ENCODE data around the gene PTPRE.

The PTPRE gene

DNA sequence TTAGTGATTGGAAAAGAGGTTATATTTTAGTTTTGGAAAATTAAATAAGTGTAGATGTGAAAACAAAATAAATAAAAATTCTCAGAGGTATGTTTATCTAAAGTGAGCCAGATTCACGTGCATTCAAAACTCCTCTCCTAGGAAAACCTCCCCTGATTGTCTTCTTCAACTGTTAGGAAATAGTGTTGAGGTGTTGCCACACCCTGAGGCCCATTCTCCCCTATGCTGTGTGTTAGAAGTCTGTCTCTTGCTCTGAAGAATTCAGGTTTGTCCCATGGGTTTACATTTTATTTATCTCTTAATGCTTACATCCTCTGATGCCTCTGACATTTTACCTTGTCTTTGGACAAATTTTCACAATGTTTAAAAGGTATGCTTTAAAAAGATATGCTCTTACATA is 40.3 kb downstream of the PTPRE start:
- in situ Hi-C loops (cut with MboI; ENCODE audit: low sequenced_read_pairs): no loop called here

GRCh38 chr10:127948791-127949190 is 41.9 kb downstream of the PTPRE start:
- in situ Hi-C loops (cut with MboI; ENCODE audit: low sequenced_read_pairs): no loop called here

DNA sequence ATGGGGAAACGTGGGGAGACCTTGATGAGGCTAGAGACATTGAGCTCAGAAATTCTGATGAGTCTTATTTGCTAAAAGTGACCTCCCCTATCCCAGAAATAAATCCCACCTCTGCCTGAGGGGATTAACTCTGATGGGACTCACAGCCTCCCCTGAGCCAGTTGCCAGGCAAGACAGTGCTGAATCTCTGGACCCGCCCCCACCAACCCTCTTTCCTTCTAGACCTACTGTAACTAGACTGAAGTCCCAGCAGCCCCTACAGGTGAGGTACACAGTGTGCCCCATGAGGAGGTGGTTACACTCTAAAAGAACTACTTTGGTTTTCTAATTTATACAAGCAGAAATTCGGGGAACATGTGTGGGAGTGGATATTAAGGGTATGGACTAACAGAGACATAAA is 42.9 kb downstream of the PTPRE start:
- in situ Hi-C loops (cut with MboI; ENCODE audit: low sequenced_read_pairs): no loop called here

DNA sequence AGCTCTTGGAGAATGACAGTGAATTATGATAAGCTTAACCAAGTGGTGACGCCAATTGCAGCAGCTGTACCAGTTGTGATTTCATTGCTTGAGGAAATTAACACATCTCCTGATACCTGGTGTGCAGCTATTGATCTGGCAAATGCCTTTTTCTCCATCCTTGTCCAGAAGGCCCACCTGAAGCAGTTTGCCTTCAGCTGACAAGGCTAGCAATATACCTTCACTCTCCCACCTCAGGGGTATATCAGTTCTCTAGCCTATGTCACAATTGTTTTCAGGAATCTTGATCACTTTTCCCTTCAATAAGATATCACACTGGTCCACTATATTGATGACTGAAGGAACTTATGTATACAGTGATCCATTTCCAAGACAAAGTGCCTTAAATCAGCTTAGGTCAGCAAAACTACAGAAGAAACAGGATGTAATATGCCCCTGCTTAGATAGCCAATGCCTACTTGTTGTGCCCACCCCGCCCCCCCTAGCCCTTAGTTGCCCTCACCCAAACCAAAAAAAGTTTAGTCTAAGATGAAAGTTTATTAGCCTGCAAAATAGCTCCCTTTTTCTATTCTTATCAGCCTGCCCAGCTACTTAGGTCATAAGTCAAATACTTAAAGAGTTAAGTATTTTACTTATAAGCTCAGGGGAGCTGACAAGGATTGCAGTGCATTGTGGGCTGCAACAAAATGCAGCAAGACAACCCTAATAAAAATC is 45.1 kb downstream of the PTPRE start:
- in situ Hi-C loops (cut with MboI; ENCODE audit: low sequenced_read_pairs): no loop called here

DNA sequence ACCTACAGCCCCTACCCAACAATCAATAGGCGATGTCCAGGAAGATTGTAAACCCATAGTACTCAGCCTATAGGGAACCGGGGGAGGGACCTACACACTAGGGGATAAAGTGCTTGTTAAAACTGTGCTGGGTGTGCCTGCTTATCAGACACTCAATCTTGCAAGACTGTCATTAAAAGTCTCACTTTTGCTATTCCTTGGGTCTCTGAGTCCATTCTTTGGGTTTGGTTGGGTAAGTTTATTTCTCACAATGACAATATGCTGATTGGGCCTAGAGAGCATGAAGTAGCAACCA is 45.6 kb downstream of the PTPRE start:
- in situ Hi-C loops (cut with MboI; ENCODE audit: low sequenced_read_pairs): no loop called here

DNA sequence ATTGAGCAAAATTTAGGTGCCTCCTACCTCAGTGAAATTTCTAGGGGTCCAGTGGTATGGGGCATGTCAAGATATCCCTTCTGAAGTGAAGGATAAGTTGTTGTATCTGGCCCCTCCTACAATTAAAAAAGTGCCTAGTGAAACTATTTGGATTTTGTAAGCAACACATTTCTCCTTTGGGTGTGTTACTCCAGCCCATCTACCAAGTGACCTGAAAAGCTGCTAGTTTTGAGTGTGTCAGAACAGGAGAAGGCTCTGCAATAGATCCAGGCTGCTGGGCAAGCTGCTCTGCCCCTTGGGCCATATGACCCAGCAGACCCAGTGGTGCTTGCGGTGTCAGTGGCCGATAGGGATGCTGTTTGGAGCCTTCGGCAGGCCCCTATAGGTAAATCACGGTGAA is 46.0 kb downstream of the PTPRE start:
- in situ Hi-C loops (cut with MboI; ENCODE audit: low sequenced_read_pairs): no loop called here

GRCh38 chr10:127953876-127954275 is 47.0 kb downstream of the PTPRE start:
- in situ Hi-C loops (cut with MboI; ENCODE audit: low sequenced_read_pairs): no loop called here

- in situ Hi-C loops (cut with MboI; ENCODE audit: low sequenced_read_pairs): no loop called here
Measured at GRCh38 chr10:127959428-127959827, 52.5 kb downstream of the PTPRE start.

- in situ Hi-C loops (cut with MboI; ENCODE audit: low sequenced_read_pairs): no loop called here
Measured at GRCh38 chr10:127961071-127961470, 54.2 kb downstream of the PTPRE start.

- in situ Hi-C loops (cut with MboI; ENCODE audit: low sequenced_read_pairs): no loop called here
Measured at GRCh38 chr10:127962205-127962604, 55.3 kb downstream of the PTPRE start.

GRCh38 chr10:127963136-127963535 is 56.2 kb downstream of the PTPRE start:
- in situ Hi-C loops (cut with MboI; ENCODE audit: low sequenced_read_pairs): no loop called here

GRCh38 chr10:127964621-127965020 is 57.7 kb downstream of the PTPRE start:
- in situ Hi-C loops (cut with MboI; ENCODE audit: low sequenced_read_pairs): no loop called here

DNA sequence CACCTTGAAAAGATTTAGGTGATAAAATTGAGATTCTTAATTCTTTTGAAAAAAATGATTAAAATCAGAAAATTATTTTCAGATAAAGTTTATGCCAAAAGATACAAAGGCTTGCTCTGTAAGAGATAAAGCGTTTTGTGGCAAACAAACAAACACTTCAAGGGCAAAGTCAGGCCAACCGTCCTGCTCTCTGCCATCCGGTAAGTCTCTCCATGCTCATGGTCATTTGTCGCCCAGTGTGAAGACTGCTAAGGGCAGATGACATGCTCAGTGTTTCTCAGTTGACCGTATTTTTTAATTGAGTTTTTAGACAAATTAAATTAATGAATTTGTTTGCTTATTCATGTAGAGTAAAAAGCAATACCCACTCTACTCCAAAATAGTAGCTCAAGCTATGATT is 60.0 kb downstream of the PTPRE start:
- in situ Hi-C loops (cut with MboI; ENCODE audit: low sequenced_read_pairs): no loop called here

GRCh38 chr10:127968027-127968441 is 61.1 kb downstream of the PTPRE start:
- in situ Hi-C loops (cut with MboI; ENCODE audit: low sequenced_read_pairs): no loop called here

DNA sequence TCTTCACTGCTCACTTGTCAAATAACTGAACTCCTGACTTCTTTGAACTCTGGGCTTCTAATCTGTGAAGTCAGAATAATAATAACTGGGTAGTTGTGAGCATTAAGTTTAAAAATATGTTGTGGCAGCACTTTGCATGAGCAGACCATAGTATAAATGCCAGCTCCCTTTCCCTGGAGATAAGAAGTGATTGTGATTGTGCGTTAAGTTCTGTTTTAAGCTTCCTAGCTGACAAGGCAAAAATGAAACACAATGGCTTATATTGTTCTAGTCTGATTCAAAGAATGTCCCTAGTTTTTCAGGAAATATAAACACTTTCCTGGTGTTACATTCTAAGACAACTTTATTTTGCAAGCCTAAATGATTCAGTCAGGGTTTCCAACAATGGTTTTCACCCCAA is 61.8 kb downstream of the PTPRE start:
- in situ Hi-C loops (cut with MboI; ENCODE audit: low sequenced_read_pairs): no loop called here

DNA sequence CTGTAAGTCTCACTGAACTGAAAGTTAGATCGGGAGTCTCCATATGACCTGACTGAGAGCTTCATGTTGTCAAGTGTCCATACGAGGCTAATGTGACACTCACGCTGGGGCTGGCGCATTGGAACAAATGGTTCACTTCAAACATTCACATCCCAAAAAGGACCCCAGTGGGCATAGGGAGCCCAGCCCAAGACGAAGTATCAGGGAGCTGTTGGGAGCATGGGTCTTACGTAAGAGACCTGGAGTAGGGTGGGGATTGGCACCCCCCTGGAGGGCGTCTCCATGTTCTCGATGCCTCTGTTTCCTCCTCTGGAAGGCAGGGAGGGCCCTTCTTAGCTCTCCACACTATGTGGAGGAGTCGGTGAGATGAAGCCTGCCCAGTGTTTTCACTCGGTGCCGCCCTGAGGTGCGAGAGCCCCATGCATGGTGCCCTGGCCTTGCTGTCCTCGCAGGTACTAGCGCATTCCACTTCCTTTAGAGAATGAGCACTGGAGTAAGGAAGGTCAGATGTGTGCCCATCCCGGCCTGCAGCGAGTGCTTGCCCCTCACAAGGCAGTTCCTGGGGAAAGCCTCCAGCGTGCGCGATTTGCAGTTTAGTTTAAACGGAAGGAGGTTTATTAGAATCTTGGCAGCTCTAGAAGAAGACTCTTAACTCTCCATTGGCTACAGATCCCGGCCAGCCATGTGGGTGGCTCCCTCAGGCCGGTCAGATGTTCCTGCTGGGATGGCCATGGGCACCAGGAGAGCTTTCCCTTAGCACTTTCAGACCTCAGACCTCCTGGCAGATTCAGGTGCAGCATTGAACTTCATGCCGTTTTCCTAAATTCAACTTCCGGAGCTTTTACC is 64.4 kb downstream of the PTPRE start:
- in situ Hi-C loops (cut with MboI; ENCODE audit: low sequenced_read_pairs): no loop called here

DNA sequence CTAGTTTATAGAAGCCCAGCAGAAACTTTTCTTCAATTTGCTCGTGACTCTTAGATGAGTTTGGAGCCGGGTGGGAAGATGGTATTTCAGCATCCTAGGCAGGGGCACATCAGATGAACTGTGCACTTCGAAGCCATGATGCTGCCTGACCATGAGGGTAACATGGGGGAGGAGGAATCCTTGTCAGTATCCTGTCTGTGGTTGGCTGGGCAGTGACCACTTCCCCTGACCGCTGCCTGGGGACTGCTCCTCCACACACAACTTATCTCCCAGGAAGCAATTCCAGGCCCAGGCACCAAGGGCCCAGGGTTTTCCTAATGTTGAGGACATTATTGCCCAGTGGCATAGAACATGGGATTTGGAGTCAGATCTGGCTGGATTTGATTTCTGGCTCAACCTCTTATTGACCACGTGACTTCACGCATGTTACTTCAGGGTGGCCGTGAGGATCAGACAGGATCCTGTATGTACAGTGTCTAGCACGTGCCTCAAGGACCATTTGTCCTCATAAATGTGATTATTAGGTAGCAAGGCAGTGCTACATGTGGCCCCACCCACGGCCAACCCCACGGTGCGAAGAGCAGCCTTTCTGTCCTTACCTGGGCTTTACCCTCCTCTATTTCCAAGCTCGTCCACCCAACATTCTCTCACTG is 65.2 kb downstream of the PTPRE start:
- in situ Hi-C loops (cut with MboI; ENCODE audit: low sequenced_read_pairs): no loop called here

GRCh38 chr10:127972751-127973357 is 66.0 kb downstream of the PTPRE start:
- in situ Hi-C loops (cut with MboI; ENCODE audit: low sequenced_read_pairs): no loop called here

DNA sequence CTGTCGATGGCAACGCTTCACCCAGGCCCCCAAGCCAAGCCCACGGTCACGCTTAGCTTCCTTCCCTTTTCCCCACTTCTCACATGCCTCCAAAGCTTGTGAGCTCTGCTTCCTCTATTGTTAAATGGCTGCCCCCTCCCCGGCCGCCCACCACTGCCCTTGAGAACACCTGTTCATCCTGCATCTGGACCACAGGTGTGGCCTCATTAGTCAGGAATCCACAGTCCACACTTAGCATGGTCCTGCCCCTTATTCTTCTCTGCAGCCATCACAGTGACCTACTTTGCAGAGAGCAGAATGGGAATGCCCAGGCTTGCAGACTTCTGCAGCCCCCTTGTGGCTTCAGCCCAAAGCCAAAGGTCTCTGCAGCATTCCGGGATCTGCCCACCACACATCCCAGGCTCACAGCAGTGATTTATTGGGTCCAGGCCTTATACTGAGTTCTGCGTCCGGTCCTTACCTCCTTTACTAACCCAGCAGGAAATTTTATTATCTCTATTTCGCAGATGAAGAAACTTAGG is 66.9 kb downstream of the PTPRE start:
- in situ Hi-C loops (cut with MboI; ENCODE audit: low sequenced_read_pairs): no loop called here

DNA sequence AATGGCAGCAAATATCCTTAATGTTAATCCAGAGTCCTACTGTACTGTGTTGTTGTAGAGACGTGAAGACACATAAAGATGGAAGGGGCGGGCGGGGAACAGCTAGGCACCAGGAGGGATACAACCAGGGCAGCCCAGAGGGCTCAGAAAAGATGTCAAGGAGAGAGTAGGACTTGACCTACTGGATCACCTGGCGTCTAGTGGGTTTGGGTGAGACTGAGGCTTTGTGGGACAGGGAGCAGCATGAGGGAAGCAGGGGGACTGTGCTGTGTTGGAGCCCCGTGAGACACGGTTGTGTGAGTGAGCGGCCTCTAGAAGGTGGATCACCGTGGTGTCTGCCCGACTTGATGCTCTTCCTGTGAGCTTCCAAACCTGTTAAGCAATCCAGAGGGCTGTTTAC is 68.0 kb downstream of the PTPRE start:
- in situ Hi-C loops (cut with MboI; ENCODE audit: low sequenced_read_pairs): no loop called here

DNA sequence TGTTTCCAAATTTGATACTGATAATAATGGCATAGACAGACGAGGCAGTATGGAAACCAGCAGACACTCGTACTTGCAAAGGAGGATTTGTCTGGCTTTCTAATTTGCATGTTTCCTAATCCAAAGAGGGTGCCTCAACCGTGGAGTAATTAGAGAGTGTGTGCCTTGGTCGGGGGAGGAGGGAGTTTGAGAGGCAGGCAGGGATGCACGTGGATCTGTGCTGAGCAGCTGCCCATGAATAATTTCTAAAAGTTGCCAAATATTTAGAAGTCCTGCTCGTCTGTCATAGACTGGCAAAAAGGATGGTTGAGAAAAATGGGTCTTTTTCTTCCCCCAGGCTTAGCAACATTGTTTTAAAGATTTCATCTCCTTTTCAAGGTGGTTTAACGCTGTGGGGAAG is 69.4 kb downstream of the PTPRE start:
- in situ Hi-C loops (cut with MboI; ENCODE audit: low sequenced_read_pairs): no loop called here
